Central memory CD4-positive, alpha-beta T cell (primary cell): ENCODE data around the gene FOXK1.
"Not testable (repeated sequence)": the region's sequence is repeated elsewhere in the genome, so short reads cannot be mapped to it uniquely, and the experiment has no call there.

Source experiments
- DNase-seq: peaks from one replicate; pipeline ENCODE4 v3.0.0; 2022

Gene FOXK1

GRCh38 chr7:4667776-4668509 lies 14.2 kb upstream of the FOXK1 start:
- DNase-seq = no peak

- no peak for DNase-seq
Measured at GRCh38 chr7:4668510-4668847, 13.6 kb upstream of the FOXK1 start.

DNA sequence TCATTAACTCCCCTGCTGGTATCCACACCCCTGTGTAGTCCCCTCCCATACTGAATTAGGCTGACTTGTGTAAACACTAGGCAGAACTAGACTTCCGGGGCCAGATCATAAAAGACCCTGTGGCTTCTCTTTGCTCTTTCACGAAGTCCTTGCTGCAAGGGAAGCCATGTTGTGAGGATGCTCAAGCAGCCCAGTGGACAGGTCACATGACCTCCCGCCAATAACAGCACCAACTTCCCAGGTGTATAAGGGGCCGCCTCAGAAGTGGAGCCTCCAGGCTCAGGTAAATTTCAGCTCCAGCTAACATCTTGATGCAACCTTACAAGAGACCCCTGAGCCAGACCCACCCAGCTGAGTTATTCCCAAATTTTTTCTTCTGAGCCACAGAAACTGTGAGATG lies 11.3 kb upstream of the FOXK1 start:
- no peak for DNase-seq

GRCh38 chr7:4675771-4676367 lies 6.2 kb upstream of the FOXK1 start:
- no peak for DNase-seq

DNA sequence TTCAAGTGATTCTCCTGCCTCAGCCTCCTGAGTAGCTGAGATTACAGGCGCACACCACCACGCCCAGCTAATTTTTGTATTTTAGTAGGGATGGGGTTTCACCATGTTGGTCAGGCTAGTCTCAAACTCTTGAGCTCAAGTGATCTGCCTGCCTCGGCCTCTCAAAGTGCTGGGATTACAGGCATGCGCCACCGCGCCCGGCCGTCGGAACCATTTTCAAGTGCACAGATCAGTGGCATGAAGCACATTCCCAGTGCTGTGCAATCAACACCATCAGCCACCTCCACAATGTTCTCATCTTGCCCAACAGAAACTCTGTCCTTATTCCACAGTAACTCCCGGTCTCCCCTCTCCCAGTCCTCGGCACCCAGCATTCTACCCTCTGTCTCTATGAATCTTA lies 4.6 kb upstream of the FOXK1 start:
- DNase-seq = not testable (repeated sequence)

DNA sequence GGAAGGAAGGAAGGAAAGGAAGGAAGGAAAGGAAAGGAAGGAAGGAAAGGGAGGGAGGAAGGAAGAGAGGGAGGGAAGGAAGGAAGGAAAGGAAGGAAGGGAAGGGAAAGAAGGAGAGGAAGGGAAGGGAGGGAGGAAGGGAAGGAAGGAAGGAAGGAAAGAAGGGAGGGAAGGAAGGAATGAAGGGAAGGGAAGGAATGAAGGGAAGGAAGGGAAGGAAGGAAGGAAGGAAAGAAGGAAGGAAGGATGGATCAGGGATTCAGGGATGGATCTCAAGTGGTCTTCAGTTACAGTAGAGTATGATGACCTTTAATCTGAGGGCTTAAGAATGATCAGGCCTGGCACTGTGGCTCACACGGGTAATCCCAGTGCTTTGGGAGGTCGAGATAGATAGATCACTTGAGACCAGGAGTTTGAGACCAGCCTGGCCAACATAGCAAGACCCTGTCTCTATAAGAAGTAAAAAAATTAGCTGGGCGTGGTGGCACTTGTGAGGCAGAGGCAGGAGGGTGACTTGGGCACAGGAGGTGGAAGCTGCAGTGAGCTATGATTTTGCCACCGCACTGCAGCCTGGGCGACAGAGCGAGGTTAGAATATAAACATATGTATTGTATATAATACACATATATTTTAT lies 760 bp upstream of the FOXK1 start:
- no peak for DNase-seq

- no peak for DNase-seq
Measured at GRCh38 chr7:4682621-4683042, 537 bp downstream of the FOXK1 start.

DNA sequence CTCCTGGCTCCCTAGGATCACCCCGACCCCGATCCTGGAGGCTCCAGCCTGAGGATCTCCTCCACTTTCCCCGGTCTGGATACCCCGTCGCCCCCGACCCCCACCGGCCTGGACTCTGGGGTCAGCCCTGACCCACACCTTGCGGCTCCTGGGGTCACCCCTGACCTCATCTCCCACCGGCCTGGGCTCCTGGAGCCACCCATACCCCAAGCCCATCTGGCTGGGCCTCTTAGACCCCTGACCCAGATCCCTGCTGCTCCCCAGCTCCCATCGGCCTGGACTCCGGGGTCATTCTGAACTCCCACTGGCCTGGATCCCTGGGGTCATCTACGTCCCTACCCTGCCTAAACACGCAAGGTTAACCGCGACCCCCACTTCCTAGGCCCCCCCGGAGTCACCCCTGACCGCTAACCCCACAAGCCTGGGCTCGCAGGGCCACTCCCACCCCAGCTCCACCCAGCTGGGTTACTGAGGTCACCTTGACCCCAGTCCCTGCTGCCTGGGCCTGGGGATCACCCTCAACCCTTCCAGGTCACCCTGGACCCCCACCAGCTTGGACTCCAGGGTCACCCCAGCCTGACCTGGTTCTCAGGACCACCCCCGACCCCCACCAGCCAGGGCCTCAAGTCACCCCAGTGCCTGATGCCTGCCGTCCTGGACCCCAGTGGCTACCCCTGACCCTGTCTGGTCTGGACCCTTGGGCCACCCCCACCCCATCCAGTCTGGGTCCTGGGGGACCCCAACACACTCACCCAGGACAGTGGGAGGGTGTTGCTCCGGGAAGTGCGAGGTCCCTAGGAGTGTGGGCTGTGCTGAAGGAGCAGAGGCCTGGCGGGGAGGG lies 1.2 kb downstream of the FOXK1 start:
- no peak for DNase-seq

DNA sequence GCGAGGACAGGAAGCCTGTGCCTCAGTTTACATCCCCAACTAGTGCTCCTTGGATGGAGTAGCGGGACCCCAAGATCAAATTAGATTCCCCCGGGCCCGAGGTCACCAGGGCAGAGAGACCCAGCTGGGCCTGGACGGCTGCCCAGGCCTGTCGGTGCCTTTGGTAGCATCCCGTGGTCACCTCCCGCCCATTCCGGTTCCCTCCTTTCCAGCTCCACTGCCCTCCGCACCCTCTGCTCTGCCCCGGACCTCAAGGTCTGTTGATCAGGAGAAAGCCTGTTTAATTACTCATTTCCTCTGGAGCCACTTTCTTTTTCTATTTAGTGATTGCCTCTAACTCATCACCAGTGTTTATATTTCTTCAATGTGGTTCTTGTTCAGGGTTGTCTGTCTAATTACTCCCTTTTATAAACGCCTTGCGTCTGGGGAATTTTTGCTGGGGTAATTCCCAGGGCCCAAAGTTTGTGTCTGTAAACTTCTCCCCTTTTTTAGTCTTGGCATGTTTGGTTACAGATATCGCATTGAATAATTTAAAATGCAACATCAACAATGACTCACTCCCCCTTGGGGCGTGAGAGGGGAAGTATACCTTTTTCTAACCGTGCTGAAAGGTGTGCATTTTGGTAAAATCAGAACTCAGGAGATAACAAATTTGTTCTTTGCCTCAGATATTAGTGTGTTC lies 1.9 kb downstream of the FOXK1 start:
- DNase-seq = peak; percentile 48

GRCh38 chr7:4684846-4685245 lies 2.8 kb downstream of the FOXK1 start:
- DNase-seq = no peak

DNA sequence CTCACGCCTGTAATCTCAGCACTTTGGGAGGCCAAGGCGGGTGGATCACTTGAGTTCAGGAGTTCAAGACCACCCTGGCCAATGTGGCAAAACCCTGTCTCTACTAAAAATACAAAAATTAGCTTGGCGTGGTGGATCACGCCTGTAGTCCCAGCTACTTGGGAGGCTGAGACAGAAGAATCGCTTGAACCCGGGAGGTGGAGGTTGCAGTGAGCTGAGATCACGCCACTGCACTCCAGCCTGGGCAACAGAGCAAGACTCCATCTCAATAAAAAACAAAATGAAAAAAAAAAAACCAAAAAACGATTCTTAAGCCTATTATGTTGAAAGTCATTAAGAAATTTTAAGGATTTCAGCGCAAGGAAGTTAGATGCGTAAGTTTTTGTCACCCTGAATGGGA lies 3.6 kb downstream of the FOXK1 start:
- not testable (repeated sequence) for DNase-seq

DNA sequence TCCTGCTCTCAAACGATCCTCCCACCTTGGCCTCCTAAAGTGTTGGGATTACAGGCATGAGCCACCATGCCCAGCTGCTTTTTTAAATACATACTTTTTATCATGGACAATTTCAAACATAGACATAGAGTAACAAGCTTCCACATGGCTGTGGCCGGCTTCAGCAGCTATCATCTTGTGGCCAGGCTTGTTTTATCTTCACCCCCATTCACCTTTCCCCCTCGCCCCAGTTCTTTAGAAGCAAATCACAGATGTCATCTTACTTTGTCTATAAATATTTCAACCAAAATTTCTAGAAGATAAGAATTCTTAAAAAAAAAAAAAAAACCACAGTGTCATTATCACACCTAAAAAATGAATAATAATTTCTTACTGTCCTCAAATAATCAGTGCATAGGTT lies 5.9 kb downstream of the FOXK1 start:
- DNase-seq = no peak

DNA sequence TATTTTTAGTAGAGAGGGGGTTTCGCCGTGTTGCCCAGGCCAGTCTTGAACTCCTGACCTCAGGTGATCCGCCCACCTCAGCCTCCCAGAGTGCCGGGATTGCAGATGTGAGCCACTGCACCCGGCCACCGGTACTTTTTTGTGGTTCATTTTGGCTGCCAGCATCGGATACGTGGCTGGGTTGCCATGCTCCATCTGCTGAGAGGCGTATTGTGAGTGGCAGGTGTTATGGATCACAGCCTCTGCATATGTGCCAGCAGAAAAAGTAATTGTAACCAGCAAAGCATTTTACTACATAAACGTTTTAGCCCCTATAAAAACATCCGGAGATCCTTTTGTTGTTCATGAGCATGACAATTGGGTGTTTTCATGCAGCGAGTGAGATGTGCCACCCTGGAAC lies 7.1 kb downstream of the FOXK1 start:
- DNase-seq = no peak

- DNase-seq = no peak
Measured at GRCh38 chr7:4689668-4690067, 7.6 kb downstream of the FOXK1 start.

GRCh38 chr7:4690953-4691856 lies 9.1 kb downstream of the FOXK1 start:
- DNase-seq = no peak

- DNase-seq = no peak
Measured at GRCh38 chr7:4692055-4692454, 10.0 kb downstream of the FOXK1 start.

DNA sequence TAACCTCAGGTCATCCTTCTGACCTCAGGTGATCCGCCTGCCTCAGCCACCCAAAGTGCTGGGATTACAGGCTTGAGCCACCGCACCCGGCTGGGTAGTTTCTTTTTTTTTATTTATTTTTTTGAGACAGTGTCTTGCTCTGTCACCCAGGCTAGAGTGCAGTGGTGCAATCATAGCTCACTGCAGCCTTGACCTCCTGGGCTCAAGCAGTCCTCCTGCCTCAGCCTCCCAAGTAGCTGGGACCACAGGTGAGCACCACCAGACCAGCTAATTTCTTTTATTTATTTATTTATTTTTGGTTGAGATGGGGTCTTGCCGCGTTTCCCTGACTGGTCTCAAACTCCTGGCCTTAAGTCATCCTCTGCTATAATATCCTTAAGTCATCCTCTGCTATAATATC lies 10.5 kb downstream of the FOXK1 start:
- DNase-seq = not testable (repeated sequence)

DNA sequence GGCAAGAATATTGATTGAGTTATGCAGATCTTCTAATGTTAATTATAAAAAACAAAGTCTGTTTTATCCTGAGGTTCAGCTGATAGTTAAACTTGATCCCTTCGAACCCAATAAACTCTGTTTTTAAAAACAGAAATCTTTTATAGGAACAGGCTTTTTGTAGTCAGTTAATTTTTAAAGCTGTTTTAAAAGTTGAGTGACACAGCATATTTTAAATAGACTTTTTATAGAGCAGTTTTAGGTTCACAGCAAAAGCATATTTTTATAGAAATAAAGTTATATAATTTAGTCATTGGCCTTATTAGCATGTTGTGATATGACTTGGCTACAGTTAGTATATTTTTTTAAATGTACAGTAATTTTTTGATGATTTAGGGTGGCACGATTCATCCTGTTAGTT lies 11.1 kb downstream of the FOXK1 start:
- DNase-seq = no peak

DNA sequence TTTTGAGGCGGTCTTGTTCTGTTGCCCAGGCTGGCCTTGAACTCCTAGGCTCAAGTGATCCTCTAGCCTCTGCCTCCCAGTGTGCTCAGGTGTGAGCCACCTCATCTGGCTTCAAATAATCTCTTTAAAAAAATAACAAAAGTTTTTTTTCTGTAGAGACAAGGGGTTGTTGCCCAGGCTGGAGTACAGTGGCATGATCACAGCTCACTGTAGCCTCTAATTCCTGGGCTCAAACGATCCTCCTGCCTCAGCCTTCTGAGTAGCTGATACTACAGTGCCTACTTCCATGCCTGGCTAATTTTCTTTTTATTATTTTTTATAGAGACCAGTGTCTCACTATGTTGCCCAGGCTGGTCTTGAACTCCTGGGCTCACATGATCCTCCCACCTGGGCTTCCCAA lies 11.7 kb downstream of the FOXK1 start:
- DNase-seq = no peak

GRCh38 chr7:4694305-4694704 lies 12.2 kb downstream of the FOXK1 start:
- no peak for DNase-seq

DNA sequence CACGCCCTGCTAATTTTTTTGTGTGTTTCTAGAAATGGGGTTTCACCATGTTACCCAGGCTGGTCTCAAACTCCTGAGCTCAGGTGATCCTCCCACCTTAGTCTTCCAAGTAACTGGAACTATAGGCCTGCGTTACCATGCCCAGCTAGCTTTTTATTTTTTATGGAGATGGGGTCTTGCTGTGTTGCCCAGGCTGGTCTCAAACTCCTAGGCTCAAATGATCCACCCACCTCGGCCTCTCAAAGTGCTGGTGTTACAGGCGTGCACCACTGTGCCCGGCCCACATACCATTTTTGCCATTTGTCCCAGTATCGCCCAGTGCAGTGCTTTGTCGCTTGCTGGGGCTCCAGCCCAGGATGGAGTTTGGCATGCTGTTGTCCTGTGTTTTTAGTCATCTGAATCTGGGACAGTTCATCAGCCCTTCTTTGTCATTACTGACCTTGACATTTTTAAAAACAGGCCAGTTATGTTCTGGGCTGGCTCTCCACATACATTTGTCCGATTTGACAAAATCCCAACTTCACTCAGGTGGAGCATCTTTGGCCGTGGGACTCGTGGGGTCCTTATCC lies 16.7 kb downstream of the FOXK1 start:
- no peak for DNase-seq
